ENCODE results near the gene MYO3B.

DNA sequence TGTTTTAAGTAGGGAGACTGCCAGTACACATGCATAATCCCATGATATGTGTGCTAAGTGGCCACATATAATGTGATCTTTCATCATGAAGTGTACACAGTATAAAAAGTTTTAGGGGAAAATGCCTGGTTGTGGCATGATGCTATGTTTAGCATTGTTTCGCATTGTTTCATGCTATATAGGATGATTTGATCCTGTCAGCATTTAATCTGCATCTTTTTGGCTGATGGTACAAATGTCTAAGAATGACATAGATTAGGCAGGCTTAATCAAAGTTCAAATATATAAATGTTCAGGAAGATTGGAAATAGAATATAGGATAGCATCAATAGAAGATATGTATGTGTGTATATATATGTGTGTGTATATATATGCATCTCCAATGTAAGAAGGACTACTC is 83.6 kb downstream of the MYO3B start:
- TF ChIP-seq GATA3 (IDR thresholded peaks at IDR 0.05; ENCODE audit: low read depth, low read length) (no peak), GATA2 (IDR thresholded peaks at IDR 0.05; ENCODE audit: low read depth, low read length) (no peak)
